ENCODE data around the gene CST7.

The CST7 gene

DNA sequence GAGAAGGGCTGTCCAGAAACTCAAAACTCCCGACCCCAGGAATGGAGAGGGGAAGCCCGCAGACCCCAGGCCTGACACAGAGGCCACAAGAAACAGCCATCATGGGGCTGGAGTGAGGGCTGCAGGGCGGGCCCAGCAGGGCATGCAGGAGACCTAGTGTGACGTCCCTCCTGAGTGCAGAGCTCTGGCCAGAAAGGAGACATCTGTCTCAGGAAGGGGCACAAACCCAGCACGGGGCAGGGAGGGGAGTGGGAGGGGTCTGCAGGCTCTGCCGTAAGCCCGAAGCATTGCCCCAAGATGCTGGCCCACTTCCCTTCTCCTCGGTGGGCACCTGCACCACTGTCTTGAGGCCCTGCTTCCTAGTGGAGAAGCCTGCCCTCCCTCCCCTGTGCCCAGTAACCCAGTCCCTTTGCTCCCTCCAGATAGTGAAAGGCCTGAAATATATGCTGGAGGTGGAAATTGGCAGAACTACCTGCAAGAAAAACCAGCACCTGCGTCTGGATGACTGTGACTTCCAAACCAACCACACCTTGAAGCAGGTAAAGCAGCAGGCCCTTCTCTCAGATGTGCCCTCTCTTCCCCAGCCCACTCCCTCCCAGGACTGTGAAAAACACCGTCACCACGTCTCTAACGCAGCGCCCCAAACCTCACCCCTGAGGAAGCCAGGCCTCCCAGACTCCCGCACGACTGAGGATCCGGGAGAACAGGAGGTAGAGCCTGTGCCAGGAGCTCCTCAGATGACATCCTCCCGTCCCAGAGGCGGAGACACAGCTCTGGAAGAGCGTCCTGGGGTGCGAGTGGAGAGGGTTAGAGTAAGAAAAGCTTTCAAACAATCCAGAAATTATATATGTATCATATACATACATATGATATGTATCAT lies 9.7 kb downstream of the CST7 start:
- Histone ChIP-seq H3K36me3 (ENCODE audit: insufficient read depth, insufficient read length, low read length) (peaks cover 52% of the 10 kb centered on the region), H3K4me1 (ENCODE audit: insufficient read depth, insufficient read length) (no peaks in the 10 kb centered on the region), H3K4me3 (ENCODE audit: insufficient read length, low read depth) (no peak overlapping the region), H3K27me3 (ENCODE audit: insufficient read depth, insufficient read length) (no peaks in the 10 kb centered on the region), H3K9ac (ENCODE audit: insufficient read length, low read depth) (no peak overlapping the region), H3K9me3 (ENCODE audit: insufficient read depth, low read length) (no peaks in the 10 kb centered on the region)
- TF ChIP-seq SUZ12 (IDR thresholded peaks at IDR 0.05; ENCODE audit: extremely low read depth, insufficient read depth, insufficient read length) (no peak), YY1 (IDR thresholded peaks at IDR 0.05; ENCODE audit: insufficient read depth, insufficient read length) (no peak), ZNF274 (IDR thresholded peaks at IDR 0.05; ENCODE audit: low read depth, low read length) (no peak)
- no peak for DNase-seq (ENCODE audit: low read depth, low spot score)

DNA sequence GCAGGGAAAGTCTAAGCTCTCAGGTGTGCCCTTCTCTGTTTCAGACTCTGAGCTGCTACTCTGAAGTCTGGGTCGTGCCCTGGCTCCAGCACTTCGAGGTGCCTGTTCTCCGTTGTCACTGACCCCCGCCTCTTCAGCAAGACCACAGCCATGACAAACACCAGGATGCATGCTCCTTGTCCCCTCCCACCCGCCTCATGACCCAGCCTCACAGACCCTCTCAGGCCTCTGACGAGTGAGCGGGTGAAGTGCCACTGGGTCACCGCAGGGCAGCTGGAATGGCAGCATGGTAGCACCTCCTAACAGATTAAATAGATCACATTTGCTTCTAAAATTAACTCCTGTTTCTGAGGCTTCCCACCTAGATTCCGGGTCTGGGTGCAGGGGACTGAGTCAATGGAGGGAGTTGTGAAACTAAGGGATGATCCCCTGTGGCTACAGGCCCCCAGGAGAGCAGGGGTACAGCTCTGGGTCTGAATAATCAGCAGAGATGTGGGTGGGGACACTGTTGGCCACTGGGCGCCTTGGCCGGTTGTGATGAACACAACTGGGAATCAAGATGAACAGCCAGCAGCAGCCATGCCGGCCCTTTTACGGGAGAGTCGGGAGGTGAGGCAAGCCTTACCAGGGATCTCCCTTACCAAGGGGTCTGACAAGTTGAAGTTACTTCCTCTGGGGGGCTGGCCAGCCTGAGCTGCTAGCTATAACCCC lies 10.7 kb downstream of the CST7 start:
- no peaks in the 10 kb centered on the region for H3K9me3 ChIP-seq (ENCODE audit: insufficient read depth, low read length)
- H3K36me3 ChIP-seq (ENCODE audit: insufficient read depth, insufficient read length, low read length), result peaks cover 62% of the 10 kb centered on the region
- no peaks in the 10 kb centered on the region for H3K27me3 ChIP-seq (ENCODE audit: insufficient read depth, insufficient read length)

DNA sequence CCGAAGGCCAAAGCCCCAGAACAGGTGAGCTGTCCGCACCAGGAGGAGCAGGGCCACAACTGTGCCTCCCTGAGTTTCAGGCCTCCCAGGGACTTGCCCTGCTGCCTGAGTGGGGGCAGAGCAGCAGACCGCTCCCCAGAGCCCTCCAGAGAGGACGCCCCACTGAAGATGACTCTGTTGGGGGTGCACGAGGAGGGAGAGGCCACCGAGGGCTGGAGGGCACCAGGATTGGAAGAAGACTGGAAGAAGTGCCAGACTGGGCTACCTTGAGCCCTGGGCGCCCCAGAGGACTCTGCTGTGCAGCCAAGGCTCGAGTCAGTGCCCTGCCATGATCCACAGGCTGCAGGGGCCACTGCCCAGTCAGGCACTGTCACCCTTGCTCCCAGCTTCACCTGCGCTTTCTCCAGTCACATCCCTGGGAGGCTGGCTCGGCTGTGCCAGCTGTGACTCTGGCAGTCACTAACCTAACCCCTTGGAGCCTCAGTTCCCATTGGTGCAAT lies 11.3 kb downstream of the CST7 start:
- peaks cover 68% of the 10 kb centered on the region for H3K36me3 ChIP-seq (ENCODE audit: insufficient read depth, insufficient read length, low read length)
- H3K27me3 ChIP-seq (ENCODE audit: insufficient read depth, insufficient read length), result no peaks in the 10 kb centered on the region
- no peak for DNase-seq (ENCODE audit: low read depth, low spot score)
- TF ChIP-seq SUZ12 (IDR thresholded peaks at IDR 0.05; ENCODE audit: extremely low read depth, insufficient read depth, insufficient read length) (no peak), YY1 (IDR thresholded peaks at IDR 0.05; ENCODE audit: insufficient read depth, insufficient read length) (no peak), ZNF274 (IDR thresholded peaks at IDR 0.05; ENCODE audit: low read depth, low read length) (no peak)
- H3K9ac ChIP-seq (ENCODE audit: insufficient read length, low read depth), result no peak overlapping the region
- H3K4me1 ChIP-seq (ENCODE audit: insufficient read depth, insufficient read length), result no peaks in the 10 kb centered on the region
- H3K4me3 ChIP-seq (ENCODE audit: insufficient read length, low read depth), result no peak overlapping the region
- no peaks in the 10 kb centered on the region for H3K9me3 ChIP-seq (ENCODE audit: insufficient read depth, low read length)

More for the DNA sequence above, 10.7 kb downstream of the CST7 start:
- TF ChIP-seq YY1 (IDR thresholded peaks at IDR 0.05; ENCODE audit: insufficient read depth, insufficient read length) (no peak), SUZ12 (IDR thresholded peaks at IDR 0.05; ENCODE audit: extremely low read depth, insufficient read depth, insufficient read length) (no peak), ZNF274 (IDR thresholded peaks at IDR 0.05; ENCODE audit: low read depth, low read length) (no peak)
- H3K9ac ChIP-seq (ENCODE audit: insufficient read length, low read depth), result no peak overlapping the region
- no peak overlapping the region for H3K4me3 ChIP-seq (ENCODE audit: insufficient read length, low read depth)
- no peak for DNase-seq (ENCODE audit: low read depth, low spot score)
- H3K4me1 ChIP-seq (ENCODE audit: insufficient read depth, insufficient read length), result no peaks in the 10 kb centered on the region

DNA sequence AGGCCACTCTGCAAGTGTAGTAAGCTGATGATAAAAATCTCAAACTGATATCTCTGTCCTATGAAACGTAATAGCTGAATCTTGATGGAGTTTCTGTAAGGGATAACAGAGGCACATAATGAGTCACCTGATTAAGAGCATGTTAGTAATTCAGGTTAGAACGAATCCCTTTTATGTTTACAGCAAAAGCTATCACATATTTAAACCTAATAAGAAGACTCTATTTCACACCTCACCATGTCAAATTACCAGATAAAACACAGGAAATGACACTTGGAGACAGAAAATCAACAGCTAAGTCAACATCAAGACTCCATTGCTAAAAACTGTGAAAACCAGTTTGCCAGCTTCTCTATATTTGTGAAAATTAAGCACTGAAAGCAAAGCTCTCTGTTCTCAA lies 11.8 kb downstream of the CST7 start:
- H3K9me3 ChIP-seq (ENCODE audit: insufficient read depth, low read length), result no peaks in the 10 kb centered on the region
- H3K4me1 ChIP-seq (ENCODE audit: insufficient read depth, insufficient read length), result no peaks in the 10 kb centered on the region
- peaks cover 73% of the 10 kb centered on the region for H3K36me3 ChIP-seq (ENCODE audit: insufficient read depth, insufficient read length, low read length)
- H3K27me3 ChIP-seq (ENCODE audit: insufficient read depth, insufficient read length), result no peaks in the 10 kb centered on the region
- no peak overlapping the region for H3K4me3 ChIP-seq (ENCODE audit: insufficient read length, low read depth)
- TF ChIP-seq ZNF274 (IDR thresholded peaks at IDR 0.05; ENCODE audit: low read depth, low read length) (no peak), YY1 (IDR thresholded peaks at IDR 0.05; ENCODE audit: insufficient read depth, insufficient read length) (no peak), SUZ12 (IDR thresholded peaks at IDR 0.05; ENCODE audit: extremely low read depth, insufficient read depth, insufficient read length) (no peak)
- no peak for DNase-seq (ENCODE audit: low read depth, low spot score)
- H3K9ac ChIP-seq (ENCODE audit: insufficient read length, low read depth), result no peak overlapping the region

DNA sequence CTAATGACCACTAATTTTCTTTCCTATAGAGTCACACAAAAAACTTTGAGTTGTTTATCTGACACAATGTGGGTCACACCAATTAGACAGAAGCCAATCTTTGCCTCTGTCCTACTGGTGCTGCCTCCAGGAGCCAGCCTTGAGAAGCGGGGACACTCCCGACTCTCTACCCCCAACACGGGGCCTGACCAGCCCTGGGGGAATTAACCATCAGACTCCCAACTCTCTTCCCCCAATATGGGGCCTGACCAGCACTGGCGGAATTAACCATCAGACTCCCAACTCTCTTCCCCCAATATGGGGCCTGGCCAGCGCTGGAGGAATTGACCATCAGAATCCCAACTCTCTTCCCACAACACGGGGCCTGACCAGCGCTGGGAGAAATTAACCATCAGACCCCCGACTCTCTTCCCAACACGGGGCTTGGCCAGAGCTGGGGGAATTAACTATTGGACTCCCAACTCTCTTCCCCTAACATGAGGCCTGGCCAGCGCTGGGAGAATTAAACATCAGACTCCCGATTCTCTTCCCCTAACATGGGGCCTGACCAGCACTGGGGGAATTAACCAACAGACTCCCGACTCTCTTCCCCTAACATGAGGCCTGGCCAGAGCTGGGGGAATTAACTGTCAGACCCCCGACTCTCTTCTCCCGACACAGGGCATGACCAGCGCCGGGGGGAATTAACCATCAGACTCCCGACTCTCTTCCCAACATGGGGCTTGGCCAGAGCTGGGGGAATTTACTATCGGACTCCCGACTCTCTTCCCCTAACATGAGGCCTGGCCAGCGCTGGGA lies 12.5 kb downstream of the CST7 start:
- H3K4me3 ChIP-seq (ENCODE audit: insufficient read length, low read depth), result no peak overlapping the region
- no peaks in the 10 kb centered on the region for H3K9me3 ChIP-seq (ENCODE audit: insufficient read depth, low read length)
- peaks cover 77% of the 10 kb centered on the region for H3K36me3 ChIP-seq (ENCODE audit: insufficient read depth, insufficient read length, low read length)
- H3K9ac ChIP-seq (ENCODE audit: insufficient read length, low read depth), result no peak overlapping the region
- no peaks in the 10 kb centered on the region for H3K4me1 ChIP-seq (ENCODE audit: insufficient read depth, insufficient read length)
- no peaks in the 10 kb centered on the region for H3K27me3 ChIP-seq (ENCODE audit: insufficient read depth, insufficient read length)
- no peak for DNase-seq (ENCODE audit: low read depth, low spot score)
- TF ChIP-seq YY1 (IDR thresholded peaks at IDR 0.05; ENCODE audit: insufficient read depth, insufficient read length), result no peak
- no peak for TF ChIP-seq ZNF274 (IDR thresholded peaks at IDR 0.05; ENCODE audit: low read depth, low read length)
- no peak for TF ChIP-seq SUZ12 (IDR thresholded peaks at IDR 0.05; ENCODE audit: extremely low read depth, insufficient read depth, insufficient read length)

DNA sequence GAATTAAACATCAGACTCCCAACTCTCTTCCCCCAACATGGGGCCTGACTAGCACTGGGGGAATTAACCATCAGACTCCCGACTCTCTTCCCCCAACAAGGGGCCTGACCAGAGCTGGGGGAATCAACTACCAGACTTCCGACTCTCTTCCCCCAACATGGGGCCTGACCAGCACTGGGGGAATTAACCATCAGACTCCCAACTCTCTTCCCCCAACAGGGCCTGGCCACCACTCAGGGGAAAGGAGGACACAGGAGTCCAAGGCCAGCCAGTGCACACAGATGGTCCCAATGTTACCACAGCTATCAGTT lies 13.1 kb downstream of the CST7 start:
- H3K36me3 ChIP-seq (ENCODE audit: insufficient read depth, insufficient read length, low read length), result peaks cover 79% of the 10 kb centered on the region

More for the DNA sequence above, 13.1 kb downstream of the CST7 start:
- Histone ChIP-seq H3K9ac (ENCODE audit: insufficient read length, low read depth) (no peak overlapping the region), H3K9me3 (ENCODE audit: insufficient read depth, low read length) (no peaks in the 10 kb centered on the region), H3K27me3 (ENCODE audit: insufficient read depth, insufficient read length) (no peaks in the 10 kb centered on the region), H3K4me3 (ENCODE audit: insufficient read length, low read depth) (no peak overlapping the region), H3K4me1 (ENCODE audit: insufficient read depth, insufficient read length) (no peaks in the 10 kb centered on the region)
- TF ChIP-seq SUZ12 (IDR thresholded peaks at IDR 0.05; ENCODE audit: extremely low read depth, insufficient read depth, insufficient read length) (no peak), ZNF274 (IDR thresholded peaks at IDR 0.05; ENCODE audit: low read depth, low read length) (no peak), YY1 (IDR thresholded peaks at IDR 0.05; ENCODE audit: insufficient read depth, insufficient read length) (no peak)
- no peak for DNase-seq (ENCODE audit: low read depth, low spot score)

All from NT2/D1 (cell line).